ENCODE data around the gene MAP4K4.
A peak's percentile ranks its signal among the peaks of the same experiment; 100 is the strongest.

Gene MAP4K4

DNA sequence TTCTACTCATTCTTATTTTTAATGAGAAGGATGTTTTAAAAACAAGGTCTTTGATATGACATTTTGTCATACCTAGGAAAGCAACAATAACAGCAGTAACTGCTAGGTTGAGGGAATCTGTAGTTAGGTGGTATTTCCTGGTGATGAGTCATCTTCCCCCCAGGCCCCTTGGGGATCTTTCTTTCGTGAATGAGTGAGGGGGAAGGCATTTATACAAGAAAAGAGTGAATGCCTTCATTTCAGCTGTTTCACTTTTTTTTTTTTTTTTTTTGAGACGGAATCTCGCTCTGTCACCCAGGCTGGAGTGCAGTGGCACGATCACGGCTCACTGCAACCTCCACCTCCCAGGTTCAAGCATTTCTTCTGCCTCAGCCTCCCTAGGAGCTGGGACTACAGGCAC, 108.6 kb downstream of the MAP4K4 start:
- DNase-seq (ENCODE audit: low read depth, low spot score) = no peak
- peak overlapping the region; percentile 66 for H3K27ac ChIP-seq

DNA sequence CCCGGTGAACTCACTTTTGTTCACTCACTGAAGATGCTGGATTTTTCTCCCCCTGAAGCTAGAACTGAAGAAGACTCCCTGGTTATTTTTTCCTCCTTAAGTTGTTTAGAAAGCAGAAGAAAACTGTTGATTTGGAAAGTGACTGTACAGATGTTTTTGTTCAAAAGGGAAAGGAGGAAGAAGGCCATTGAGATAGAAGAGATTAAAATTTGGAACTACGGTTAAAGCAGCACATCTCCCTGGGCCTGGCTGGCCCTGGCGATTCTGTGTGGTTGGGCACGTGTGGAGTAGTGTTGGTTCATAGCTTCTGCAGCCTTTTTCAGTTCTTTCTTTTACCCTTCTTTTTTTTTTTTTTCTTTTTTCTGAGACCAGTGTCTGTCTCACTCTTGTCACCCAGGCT, 109.2 kb downstream of the MAP4K4 start:
- H3K27ac ChIP-seq = peak overlapping the region; percentile 66
- DNase-seq (ENCODE audit: low read depth, low spot score) = no peak

DNA sequence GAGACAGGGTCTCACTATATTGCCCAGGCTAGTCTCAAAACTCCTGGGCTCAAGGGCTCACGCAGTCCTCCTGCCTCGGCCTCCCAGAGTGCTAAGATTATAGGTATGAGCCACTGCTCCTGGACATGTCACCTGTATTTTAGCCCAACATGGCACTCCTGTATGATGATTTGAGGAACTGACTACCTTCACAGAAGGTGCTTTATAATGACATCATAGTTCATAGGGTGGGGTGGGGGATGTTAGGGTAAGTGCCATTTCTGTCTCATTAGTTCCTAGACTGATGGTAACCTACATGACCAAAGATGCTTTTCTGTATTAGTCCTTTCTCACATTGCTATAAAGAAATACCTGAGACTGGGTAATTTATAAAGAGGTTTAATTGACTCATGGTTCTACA, 109.7 kb downstream of the MAP4K4 start:
- peak overlapping the region; percentile 66 for H3K27ac ChIP-seq
- no peak for DNase-seq (ENCODE audit: low read depth, low spot score)

DNA sequence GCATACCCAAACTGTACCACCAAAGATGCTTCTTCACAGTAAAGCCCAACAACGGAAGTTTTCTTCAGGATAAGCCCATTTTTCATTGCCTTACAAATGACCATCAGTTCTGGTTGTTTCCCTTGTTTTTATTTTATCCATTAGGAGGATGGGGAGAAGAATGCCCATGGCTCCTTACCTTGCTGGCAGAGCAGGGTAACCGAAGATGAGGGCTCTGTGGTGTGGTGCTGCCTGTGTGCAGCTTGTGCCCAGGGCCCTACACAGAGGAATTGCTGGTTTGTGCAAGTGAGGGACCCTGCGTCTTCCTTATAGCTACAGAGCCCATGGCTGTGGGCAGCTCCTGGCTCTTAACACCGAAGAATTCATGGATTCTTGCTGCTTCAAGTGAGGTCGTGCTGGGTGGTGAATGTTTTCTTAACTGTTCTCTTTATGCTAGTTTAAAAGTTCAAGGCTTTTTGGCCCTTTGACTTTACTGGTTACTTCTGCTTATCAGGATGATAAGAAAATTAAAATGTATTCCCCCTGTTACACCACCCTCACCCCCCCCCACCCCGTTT, 110.6 kb downstream of the MAP4K4 start:
- no peak overlapping the region for H3K27ac ChIP-seq
- DNase-seq (ENCODE audit: low read depth, low spot score) = no peak

DNA sequence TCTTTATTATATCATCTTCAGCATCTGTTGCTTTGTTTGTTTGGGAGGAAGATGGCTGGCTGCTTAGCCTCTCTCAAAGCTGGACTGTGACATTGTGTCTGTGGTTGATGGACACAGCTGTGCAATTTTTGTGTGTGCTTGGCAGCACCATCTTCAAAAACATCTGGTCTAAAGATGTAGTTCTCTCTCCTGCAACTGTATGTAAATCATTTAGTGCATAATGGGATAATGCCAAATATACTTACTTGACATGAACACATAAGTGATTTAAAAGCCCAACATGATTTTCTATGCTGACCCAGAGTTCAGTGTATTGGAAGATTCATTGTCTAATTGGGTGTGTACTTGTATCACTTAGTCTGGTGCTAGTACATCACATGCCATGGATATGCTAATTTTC, 112.2 kb downstream of the MAP4K4 start:
- H3K27ac ChIP-seq = no peak overlapping the region

DNA sequence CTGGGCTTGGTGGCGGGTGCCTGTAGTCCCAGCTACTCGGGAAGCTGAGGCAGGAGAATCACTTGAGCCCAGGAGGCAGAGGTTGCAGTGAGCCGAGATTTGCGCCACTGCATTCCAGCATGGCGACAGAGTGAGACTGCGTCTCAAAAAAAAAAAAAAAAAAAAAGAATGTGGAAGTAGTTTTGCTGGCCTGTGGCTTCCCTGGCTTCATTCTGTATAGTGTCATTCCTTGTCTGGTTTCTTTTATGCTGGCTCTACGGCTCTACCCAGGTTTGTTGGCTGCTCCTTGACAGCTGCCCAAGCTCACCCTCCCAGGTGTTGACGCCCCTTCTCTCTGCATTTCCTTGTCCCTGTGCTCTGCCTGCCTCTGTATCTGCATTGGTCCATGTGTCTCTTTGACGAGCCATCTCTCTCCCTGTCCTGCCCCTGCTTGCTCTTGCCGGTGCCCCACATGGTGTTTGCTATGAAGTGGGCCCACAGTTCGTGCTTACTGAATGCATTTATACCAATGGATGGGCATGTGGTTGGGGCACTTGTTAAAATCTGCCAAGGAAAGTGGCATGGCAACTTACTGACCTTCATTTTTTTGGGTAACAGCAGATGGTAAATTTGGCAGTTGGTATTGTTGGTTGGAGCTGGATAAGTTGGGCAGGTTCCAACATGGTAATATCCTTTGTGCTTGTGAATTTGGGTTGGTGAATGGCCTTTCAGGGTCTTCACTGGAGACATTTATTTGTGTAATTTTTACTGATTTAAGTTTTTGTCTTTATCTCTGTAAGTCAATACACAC, 113.9 kb downstream of the MAP4K4 start:
- H3K27ac ChIP-seq = no peak overlapping the region
- DNase-seq (ENCODE audit: low read depth, low spot score) = no peak

More for the DNA sequence above, 112.2 kb downstream of the MAP4K4 start:
- DNase-seq (ENCODE audit: low read depth, low spot score) = no peak

DNA sequence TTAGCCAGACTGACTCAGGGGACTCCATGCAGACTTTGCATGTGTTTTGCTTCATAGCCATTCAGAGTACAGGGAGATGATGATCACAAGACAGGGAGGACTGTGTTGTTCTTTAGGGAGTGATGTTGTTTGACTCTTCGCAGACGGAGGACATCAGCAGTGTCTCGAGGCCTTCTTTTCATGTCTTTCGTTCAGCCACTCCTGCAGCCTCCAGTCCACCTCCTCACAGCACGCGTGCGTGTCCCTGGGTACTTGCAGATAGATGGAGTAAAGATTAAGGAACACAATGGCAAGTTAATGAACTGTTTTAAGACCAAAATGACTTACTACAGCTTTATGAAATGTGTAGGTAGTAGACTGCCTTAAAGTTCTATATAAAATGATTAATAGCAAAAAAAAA, 114.7 kb downstream of the MAP4K4 start:
- DNase-seq (ENCODE audit: low read depth, low spot score) = no peak
- H3K27ac ChIP-seq = no peak overlapping the region

DNA sequence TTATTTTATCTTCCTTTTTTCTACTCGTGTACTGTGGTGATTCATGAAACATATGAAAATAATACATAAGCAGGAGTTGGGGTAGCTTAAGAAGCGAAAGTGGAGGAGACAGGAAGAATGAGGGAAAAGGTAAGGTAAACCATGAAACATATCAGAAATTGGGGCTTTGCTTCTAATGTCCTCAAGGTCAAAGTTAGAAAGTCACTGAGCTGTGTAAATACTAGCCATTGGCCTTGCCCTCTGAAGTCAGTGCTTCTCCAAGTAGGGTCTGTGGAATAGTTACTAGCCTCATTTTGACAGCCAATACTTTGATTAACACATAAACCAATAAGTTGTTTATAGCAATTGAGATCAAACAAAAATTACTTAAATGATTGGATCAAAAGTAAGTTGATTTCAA, 117.2 kb downstream of the MAP4K4 start:
- DNase-seq (ENCODE audit: low read depth, low spot score) = no peak
- H3K27ac ChIP-seq = no peak overlapping the region

DNA sequence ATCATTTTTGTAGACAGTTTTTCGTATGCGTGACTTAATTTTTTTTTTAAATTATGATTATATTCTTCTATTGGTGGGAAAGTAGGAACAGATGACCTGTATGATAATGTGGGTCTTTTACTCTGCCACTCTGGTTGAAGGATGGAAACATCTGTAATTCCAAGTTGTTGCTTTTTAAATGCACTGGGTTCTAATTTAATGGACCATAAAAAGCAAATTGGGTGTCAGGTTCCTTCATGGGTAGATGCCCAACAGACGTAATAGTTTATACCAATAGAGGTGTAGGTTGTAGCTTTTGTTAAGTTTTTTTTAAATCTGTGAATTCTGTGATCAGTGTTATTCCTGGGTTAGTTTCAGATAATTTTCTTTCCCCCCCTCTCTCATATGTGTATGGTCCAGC, 117.6 kb downstream of the MAP4K4 start:
- no peak for DNase-seq (ENCODE audit: low read depth, low spot score)
- H3K27ac ChIP-seq = no peak overlapping the region

DNA sequence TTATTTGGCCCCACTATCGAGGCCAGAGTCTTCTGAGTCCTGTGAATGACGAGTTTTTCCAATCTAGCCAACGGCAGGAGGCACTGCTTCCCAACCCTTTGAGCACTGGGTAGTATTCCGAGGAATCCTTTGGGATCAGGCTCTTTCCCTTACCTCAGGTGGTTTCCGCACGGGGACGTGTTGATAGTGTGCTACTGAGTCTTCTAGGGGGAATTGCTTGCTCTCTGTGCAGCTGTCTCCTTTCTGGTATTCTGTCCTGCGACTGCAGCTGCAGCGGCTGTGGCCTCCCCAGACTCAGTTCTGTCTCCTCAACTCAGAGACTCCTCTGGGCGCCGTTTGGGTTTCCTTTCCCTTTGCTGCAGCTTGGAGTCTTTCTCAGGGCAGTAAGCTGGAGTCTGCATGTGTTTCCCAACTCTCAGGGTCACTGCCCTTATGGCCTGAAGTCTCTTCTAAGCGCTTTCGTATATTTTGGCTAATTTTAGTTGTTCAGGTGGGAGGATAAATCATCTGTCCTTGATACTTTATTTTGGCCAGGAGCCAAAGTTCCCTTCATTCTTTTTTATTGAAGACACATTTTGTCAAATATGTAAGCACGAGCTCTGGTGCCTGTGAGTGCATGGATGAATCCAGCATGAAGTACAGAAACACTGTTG, 118.4 kb downstream of the MAP4K4 start:
- no peak for DNase-seq (ENCODE audit: low read depth, low spot score)
- peak overlapping the region; percentile 81 for H3K27ac ChIP-seq

DNA sequence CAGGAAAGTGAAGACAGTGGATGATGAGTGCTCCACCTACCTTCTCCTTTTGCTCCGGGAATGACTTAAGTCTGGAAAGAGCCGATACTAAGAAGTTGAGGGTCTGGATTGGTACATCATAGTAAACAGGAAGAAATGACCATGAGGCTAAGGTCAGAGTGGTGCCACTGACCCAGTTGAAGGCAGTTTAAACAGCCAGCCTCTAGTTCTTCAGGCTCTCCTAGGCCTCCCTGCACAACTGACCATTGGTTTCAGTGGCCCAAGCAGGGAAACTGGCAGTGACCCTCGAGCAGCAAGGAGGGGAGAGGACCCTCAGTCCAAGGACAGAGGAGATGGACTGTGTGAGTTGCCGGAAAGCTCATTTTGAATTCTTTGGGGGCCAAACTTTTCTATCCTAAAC, 119.1 kb downstream of the MAP4K4 start:
- DNase-seq (ENCODE audit: low read depth, low spot score) = no peak
- peak overlapping the region; percentile 81 for H3K27ac ChIP-seq

DNA sequence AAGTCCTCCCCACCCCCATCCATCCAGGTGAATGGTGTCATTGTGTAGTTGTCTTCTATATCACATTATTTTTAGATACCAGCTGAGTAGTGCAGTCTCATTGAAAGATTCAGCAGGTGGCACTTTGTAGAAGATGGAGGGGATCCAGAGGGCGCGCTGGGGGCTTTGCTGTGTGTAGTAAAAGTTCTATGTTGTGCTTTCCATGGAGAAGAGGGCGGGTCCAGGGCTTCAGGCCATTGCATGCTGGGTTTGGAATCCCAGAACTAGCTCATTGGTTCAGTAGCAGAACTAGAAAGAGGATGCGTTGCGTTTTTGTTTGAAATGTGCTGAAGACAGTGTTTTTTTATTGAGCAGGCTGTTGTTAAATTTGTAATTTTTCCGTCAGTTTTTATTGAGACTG, 120.0 kb downstream of the MAP4K4 start:
- peak overlapping the region; percentile 81 for H3K27ac ChIP-seq
- no peak for DNase-seq (ENCODE audit: low read depth, low spot score)

DNA sequence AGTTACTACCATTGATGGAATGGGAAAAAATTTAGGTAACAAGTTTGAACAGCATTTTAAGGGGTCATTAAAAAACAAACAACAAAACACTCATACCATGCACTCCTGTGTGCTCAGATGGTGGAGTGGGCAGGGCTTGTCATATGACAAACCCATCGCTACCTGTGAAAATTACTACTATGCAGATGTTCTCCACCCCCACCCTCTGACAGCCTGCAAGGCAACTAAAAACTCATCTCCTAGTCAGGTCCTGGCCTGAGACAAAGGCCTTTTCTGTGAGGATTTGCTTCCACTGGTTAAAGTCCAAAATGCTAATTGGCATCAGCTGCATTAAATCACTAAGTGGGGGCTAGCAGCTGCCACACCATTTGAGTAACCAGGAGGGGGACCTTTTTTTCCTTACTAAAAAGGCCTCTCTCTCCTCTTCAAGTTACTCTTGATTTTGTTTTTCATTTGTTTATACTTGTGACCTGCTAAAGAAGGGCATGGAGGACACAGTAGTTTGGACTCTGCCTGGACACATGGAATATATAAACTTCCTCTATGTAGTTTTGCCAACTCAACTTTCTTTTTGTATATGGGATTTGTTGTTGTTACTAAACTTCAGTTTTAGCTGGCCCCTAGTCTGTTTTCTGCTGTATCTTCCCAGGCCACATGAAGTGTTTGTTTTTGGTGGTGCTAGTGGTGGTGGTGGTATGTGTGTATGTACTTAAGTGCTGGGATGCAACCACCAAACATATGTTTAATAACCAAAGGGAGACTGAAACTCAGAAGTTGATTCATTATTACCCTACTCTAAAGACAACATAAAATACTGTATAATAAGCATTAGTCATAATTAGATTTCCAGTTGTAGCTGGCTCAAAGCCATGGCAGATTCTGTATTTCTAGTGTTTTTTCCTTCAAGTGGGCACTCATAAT, 121.3 kb downstream of the MAP4K4 start:
- H3K27ac ChIP-seq = peak overlapping the region; percentile 81
- DNase-seq (ENCODE audit: low read depth, low spot score) = peak; percentile 83

DNA sequence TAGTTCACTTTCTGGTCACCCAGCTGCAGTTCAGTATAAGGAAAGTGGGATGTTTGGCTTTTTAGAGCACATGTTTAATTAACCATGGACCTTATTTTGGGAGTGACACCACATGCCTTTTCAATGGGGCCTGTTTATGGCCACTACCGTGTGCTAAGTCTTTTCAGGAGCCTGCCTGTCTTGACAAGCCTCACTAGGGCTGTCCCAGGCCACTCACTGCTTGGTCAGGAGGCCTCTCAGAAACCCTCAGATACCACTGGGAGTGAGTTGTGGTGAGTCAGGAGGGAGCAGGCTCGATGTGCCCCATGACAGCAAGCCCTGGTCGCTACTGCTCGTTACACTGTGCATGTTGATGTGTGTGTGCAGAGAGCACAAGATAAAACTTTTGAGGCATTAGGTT, 123.0 kb downstream of the MAP4K4 start:
- peak overlapping the region; percentile 81 for H3K27ac ChIP-seq
- peak; percentile 98 for DNase-seq (ENCODE audit: low read depth, low spot score)

DNA sequence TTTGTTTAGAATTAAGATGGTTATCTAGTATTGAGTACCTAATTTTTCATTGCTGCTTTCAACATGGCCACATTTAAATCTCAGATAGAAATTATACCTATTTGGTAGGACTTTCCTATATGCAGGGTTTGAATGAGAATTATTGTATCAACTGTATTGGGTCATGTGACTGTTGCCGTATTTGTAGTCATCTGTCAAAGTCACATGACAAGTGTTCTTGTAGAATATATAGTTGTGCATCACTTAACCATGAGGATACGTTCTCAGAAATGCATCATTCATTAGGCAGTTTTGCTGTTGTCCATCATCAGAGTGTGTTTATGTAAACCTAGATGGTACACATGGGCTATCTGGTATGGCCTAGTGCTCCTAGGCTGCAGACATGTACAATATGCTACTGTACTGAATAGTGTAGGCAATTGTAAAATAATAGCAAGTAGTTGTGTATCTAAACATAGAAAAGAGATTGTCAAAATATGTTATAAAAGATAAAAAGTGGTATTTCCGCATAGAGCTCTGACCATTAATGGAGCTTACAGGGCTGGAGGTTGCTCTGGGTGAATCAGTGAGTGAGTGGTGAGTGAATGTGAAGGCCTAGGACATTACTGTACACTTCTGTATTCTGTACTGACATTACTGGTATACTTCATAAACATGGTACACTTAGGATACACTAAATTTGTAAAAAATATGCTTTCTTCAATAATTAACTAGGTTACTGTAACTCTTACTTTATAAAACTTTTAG, 123.7 kb downstream of the MAP4K4 start:
- H3K27ac ChIP-seq = peak overlapping the region; percentile 81
- DNase-seq (ENCODE audit: low read depth, low spot score) = no peak

DNA sequence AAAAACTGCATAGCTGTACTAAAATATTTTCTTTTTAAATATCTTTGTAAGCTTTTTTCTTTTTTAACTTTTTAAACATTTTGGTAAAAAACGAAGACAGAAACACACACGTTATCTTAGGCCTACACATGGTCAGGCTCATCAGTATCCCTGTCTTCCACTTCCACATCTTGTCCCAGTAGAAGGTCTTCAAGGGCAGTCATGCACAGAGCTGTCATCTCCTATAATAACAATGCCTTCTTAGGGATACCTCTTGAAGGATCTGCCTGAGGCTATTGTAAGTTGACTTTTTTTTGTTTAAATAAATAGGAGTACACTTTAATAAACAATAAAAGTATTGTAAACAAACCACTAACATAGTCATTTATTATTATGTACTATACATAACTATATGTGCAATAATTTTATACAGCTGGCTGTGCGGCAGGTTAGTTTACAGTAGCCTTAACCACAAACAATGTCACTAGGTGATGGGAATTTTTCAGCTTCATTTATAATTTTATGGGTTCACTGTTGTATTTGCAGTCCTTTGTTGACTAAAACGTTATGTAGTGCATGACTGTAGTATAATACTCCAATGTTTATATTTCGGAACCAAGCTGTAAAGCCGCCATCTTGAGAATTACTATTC, 124.4 kb downstream of the MAP4K4 start:
- DNase-seq (ENCODE audit: low read depth, low spot score) = no peak
- peak overlapping the region; percentile 81 for H3K27ac ChIP-seq

DNA sequence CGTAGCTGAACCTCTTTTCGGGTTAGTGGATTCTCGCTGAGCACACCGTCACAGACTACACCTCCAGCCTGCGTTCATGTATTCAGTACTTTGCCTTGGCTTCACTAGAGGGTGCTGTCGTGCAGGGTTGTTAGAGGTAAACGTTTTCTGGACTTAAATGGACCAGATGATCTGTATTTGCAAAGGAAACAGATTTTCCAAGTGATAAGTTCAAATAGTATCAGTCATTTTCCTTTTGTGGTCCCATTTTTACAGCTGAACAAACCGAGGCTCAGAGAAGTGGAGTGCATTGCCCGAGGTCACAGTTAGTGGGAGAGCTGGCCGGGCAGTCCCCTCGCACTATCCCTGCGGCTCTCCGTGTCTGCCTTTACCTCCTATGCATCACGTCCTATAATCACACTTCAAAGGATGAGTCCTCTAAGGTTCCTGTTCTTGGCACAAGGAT, 125.9 kb downstream of the MAP4K4 start:
- DNase-seq (ENCODE audit: low read depth, low spot score) = no peak
- peak overlapping the region; percentile 81 for H3K27ac ChIP-seq

DNA sequence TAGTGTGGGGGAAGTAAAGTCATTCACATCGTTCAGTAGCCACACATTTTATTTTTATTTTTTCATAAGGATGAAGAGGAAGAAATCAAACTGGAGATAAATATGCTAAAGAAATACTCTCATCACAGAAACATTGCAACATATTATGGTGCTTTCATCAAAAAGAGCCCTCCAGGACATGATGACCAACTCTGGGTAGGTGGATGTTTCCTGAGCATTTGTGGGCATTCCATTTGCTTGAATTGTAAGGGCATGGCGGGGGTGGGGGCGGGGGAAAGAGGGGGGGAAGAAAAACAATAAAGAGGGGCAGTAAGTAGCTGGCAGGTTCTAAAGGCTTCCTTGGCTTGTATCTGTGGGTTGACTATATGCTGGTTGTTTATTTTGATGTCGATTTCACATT, 126.4 kb downstream of the MAP4K4 start:
- H3K27ac ChIP-seq = peak overlapping the region; percentile 81
- no peak for DNase-seq (ENCODE audit: low read depth, low spot score)

DNA sequence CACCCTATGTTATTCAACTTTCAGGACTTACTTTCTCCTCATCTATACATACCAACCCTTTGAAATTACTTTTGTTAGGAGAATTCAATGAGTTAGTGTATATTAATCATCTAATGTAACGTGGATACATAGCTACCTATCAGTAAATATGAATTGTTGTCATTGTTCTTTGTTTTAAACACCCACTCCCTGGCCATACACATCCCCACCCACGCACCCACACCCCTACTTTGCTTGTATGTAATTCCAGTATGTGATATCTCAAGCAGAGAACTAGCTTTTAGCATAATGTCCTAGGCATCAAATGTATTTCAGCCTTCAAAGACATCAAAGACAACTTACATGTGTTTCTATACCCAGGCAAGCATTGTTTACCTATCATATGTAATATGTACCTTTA, 129.2 kb downstream of the MAP4K4 start:
- peak overlapping the region; percentile 81 for H3K27ac ChIP-seq

More for the DNA sequence above, 129.2 kb downstream of the MAP4K4 start:
- no peak for DNase-seq (ENCODE audit: low read depth, low spot score)

Measured in epithelial cell of prostate (primary cell).